Measurements from ENCODE around the gene PHC2.

PHC2 gene

GRCh38 chr1:33371334-33371733 lies 59.6 kb downstream of the PHC2 start:
- TF ChIP-seq CTCF (conservative IDR thresholded peaks at IDR 0.05; ENCODE audit: low read length), result no peak
- DNase-seq (ENCODE audit: low read depth), result no peak
- no peak overlapping the region for H3K4me3 ChIP-seq (ENCODE audit: low read length)

- no peak overlapping the region for H3K4me3 ChIP-seq (ENCODE audit: low read length)
- DNase-seq (ENCODE audit: low read depth), result no peak
- TF ChIP-seq CTCF (conservative IDR thresholded peaks at IDR 0.05; ENCODE audit: low read length), result no peak
These were observed 60.1 kb downstream of the PHC2 start for GRCh38 chr1:33370827-33371226.

- peak; percentile 90 for DNase-seq (ENCODE audit: low read depth)
These were observed 60.6 kb downstream of the PHC2 start for GRCh38 chr1:33370301-33370700.

GRCh38 chr1:33369764-33370163 lies 61.1 kb downstream of the PHC2 start:
- no peak for DNase-seq (ENCODE audit: low read depth)
- TF ChIP-seq CTCF (conservative IDR thresholded peaks at IDR 0.05; ENCODE audit: low read length), result no peak
- H3K4me3 ChIP-seq (ENCODE audit: low read length), result no peak overlapping the region

More at GRCh38 chr1:33370301-33370700, 60.6 kb downstream of the PHC2 start:
- peak; percentile 16; the same call in 1 of the 2 replicates for TF ChIP-seq CTCF (conservative IDR thresholded peaks at IDR 0.05; ENCODE audit: low read length)
- H3K4me3 ChIP-seq (ENCODE audit: low read length), result no peak overlapping the region

- no peak overlapping the region for H3K4me3 ChIP-seq (ENCODE audit: low read length)
- DNase-seq (ENCODE audit: low read depth), result no peak
- TF ChIP-seq CTCF (conservative IDR thresholded peaks at IDR 0.05; ENCODE audit: low read length), result no peak
These were observed 61.8 kb downstream of the PHC2 start for GRCh38 chr1:33369081-33369480.

- TF ChIP-seq CTCF (conservative IDR thresholded peaks at IDR 0.05; ENCODE audit: low read length), result no peak
- no peak for DNase-seq (ENCODE audit: low read depth)
- no peak overlapping the region for H3K4me3 ChIP-seq (ENCODE audit: low read length)
These were observed 62.5 kb downstream of the PHC2 start for GRCh38 chr1:33368431-33368830.

- peak; percentile 94 for TF ChIP-seq CTCF (conservative IDR thresholded peaks at IDR 0.05; ENCODE audit: low read length)
- DNase-seq (ENCODE audit: low read depth), result peak; percentile 77
- no peak overlapping the region for H3K4me3 ChIP-seq (ENCODE audit: low read length)
These were observed 63.1 kb downstream of the PHC2 start for GRCh38 chr1:33367485-33368405.
